T47D (cell line): ENCODE results near the gene PCK2.

Source experiments
- DNase-seq, 2 experiments: peaks; one replicate each; pipeline versions ENCODE4 v3.0.0 to v3.0.0-alpha.2; 2011 to 2012; ENCODE audit warnings: low read depth in 1 of 2, low spot score in 1 of 2
- JUND ChIP-seq: IDR thresholded peaks from 2 replicates; pipeline ENCODE4 v1.6.1; 2012; ENCODE audit warnings: low read depth
- in situ Hi-C: cut with HindIII; loops from 2 replicates; pipeline ENCODE4 v1.10.0; 2016; ENCODE audit warnings: low sequenced_read_pairs, low pct_unique_long_range_greater_than_20kb

The PCK2 gene

GRCh38 chr14:24147761-24148428 is 53.8 kb downstream of the PCK2 start:
- DNase-seq = no peak

GRCh38 chr14:24149302-24149969 is 55.3 kb downstream of the PCK2 start:
- no peak for DNase-seq
- in situ Hi-C loops = no loop called here
- TF ChIP-seq JUND = no peak

More at GRCh38 chr14:24147761-24148428, 53.8 kb downstream of the PCK2 start:
- no peak for TF ChIP-seq JUND
- in situ Hi-C loops = no loop called here

GRCh38 chr14:24150061-24150460 is 56.0 kb downstream of the PCK2 start:
- no peak for TF ChIP-seq JUND
- in situ Hi-C loops = no loop called here
- no peak for DNase-seq

GRCh38 chr14:24150567-24150966 is 56.5 kb downstream of the PCK2 start:
- no peak for TF ChIP-seq JUND
- in situ Hi-C loops = no loop called here
- DNase-seq = no peak

GRCh38 chr14:24150993-24151392 is 56.9 kb downstream of the PCK2 start:
- no peak for DNase-seq
- in situ Hi-C loops = no loop called here
- no peak for TF ChIP-seq JUND

GRCh38 chr14:24151404-24152080 is 57.4 kb downstream of the PCK2 start:
- no peak for TF ChIP-seq JUND

More at GRCh38 chr14:24151404-24152080, 57.4 kb downstream of the PCK2 start:
- no peak for DNase-seq
- in situ Hi-C loops = no loop called here
